Measurements from ENCODE around the gene KIF22.
"Not testable (repeated sequence)": the region's sequence is repeated elsewhere in the genome, so short reads cannot be mapped to it uniquely, and the experiment has no call there.

KIF22 gene

GRCh38 chr16:29767062-29767461 is 23.5 kb upstream of the KIF22 start:
- DNase-seq = no peak

GRCh38 chr16:29769507-29769906 is 21.0 kb upstream of the KIF22 start:
- DNase-seq = no peak

- no peak for DNase-seq
These were observed 20.2 kb upstream of the KIF22 start for GRCh38 chr16:29770250-29770929.

GRCh38 chr16:29772330-29772729 is 18.2 kb upstream of the KIF22 start:
- DNase-seq = not testable (repeated sequence)

GRCh38 chr16:29774730-29775129 is 15.8 kb upstream of the KIF22 start:
- no peak for DNase-seq

GRCh38 chr16:29775742-29776408 is 14.7 kb upstream of the KIF22 start:
- DNase-seq = no peak

GRCh38 chr16:29777576-29778350 is 12.8 kb upstream of the KIF22 start, which contains the start of gene ZG16:
Gene ZG16 (plus strand): TSS chr16:29778256. CDS start chr16:29779267, 1,011 bp downstream.
- no peak for DNase-seq

- no peak for DNase-seq
These were observed 11.1 kb upstream of the KIF22 start for GRCh38 chr16:29779474-29779873.

- DNase-seq = not testable (repeated sequence)
These were observed 7.2 kb upstream of the KIF22 start for GRCh38 chr16:29783094-29783953.

GRCh38 chr16:29784157-29784556 is 6.4 kb upstream of the KIF22 start:
- no peak for DNase-seq

GRCh38 chr16:29784901-29785500 is 5.5 kb upstream of the KIF22 start:
- no peak for DNase-seq

- DNase-seq = not testable (repeated sequence)
These were observed 3.4 kb upstream of the KIF22 start for GRCh38 chr16:29787155-29787554.

- no peak for DNase-seq
These were observed 772 bp upstream of the KIF22 start for GRCh38 chr16:29789775-29790182.

GRCh38 chr16:29790949-29791844 is 646 bp downstream of the KIF22 start:
- no peak for DNase-seq

- no peak for DNase-seq
These were observed 1.6 kb downstream of the KIF22 start for GRCh38 chr16:29791845-29792807.

- DNase-seq = not testable (repeated sequence)
These were observed 2.6 kb downstream of the KIF22 start for GRCh38 chr16:29793153-29793552.

- DNase-seq = no peak
These were observed 3.7 kb downstream of the KIF22 start for GRCh38 chr16:29794231-29794710.

- DNase-seq = no peak
These were observed 11.9 kb downstream of the KIF22 start for GRCh38 chr16:29802416-29802935.

GRCh38 chr16:29804020-29804419 is 13.5 kb downstream of the KIF22 start:
- DNase-seq = no peak

All from T1000 (cell line).